DOHH2 (cell line): Measurements from ENCODE around the gene ISLR2.
"Not testable (repeated sequence)": the region's sequence is repeated elsewhere in the genome, so short reads cannot be mapped to it uniquely, and the experiment has no call there.

Experiments
- H3F3A ChIP-seq: fragments of 200-600 bp; sonication (generic), shearing (Covaris generic); 2 replicates; pipeline ENCODE4 v1.6.0; 2016; ENCODE audit warnings: antibody characterized with exemption, mild to moderate bottlenecking; ENCODE audit not compliant: control insufficient read depth, insufficient read depth
- H3K27ac ChIP-seq: fragments of 200-600 bp; sonication (generic); 2 replicates; pipeline ENCODE4 v1.5.1; 2014; ENCODE audit warnings: low read depth, mild to moderate bottlenecking, low read length, moderate library complexity
- H3K27me3 ChIP-seq: fragments of 200-600 bp; sonication (generic); 2 replicates; pipeline ENCODE4 v1.6.1; 2014; ENCODE audit warnings: mild to moderate bottlenecking, low read length, mixed read lengths; ENCODE audit not compliant: control insufficient read depth
- H3K36me3 ChIP-seq: fragments of 200-600 bp; sonication (generic); 2 replicates; pipeline ENCODE4 v1.6.1; 2014; ENCODE audit warnings: mild to moderate bottlenecking, low read length, moderate library complexity, mixed read lengths; ENCODE audit not compliant: control insufficient read depth
- H3K4me1 ChIP-seq: fragments of 200-600 bp; sonication (generic); 2 replicates; pipeline ENCODE4 v1.6.1; 2014; ENCODE audit warnings: mild to moderate bottlenecking, low read length, mixed read lengths; ENCODE audit not compliant: control insufficient read depth
- H3K4me2 ChIP-seq: fragments of 200-600 bp; sonication (generic); 2 replicates; pipeline ENCODE4 v1.6.0; 2014; ENCODE audit warnings: mild to moderate bottlenecking, low read length, moderate library complexity
- H3K4me3 ChIP-seq: fragments of 200-600 bp; sonication (generic); 2 replicates; pipeline ENCODE4 v1.5.1; 2014; ENCODE audit warnings: mild to moderate bottlenecking, low read length, mixed read lengths
- H3K79me2 ChIP-seq: fragments of 200-600 bp; sonication (generic); 2 replicates; pipeline ENCODE4 v1.6.1; 2014; ENCODE audit warnings: mild to moderate bottlenecking, low read length, mixed read lengths; ENCODE audit not compliant: control insufficient read depth
- H3K9me2 ChIP-seq: fragments of 200-600 bp; sonication (generic); replicated peaks from 2 replicates; pipeline ENCODE4 v1.6.1; 2014; ENCODE audit warnings: mild to moderate bottlenecking, low read length, mixed read lengths; ENCODE audit not compliant: control insufficient read depth
- H3K9me3 ChIP-seq: fragments of 200-600 bp; sonication (generic); 2 replicates; pipeline ENCODE4 v1.6.1; 2014; ENCODE audit warnings: antibody characterized with exemption, low read length, mixed read lengths; ENCODE audit not compliant: control insufficient read depth, insufficient read depth
- H4K20me1 ChIP-seq: fragments of 200-600 bp; sonication (generic); 2 replicates; pipeline ENCODE4 v1.6.0; 2014; ENCODE audit warnings: low read depth, mild to moderate bottlenecking, antibody characterized with exemption, low read length, moderate library complexity; ENCODE audit not compliant: control insufficient read depth, insufficient read depth
- CTCF ChIP-seq: fragments of 200-600 bp; sonication (generic); IDR thresholded peaks from one replicate; pipeline ENCODE4 v1.5.1; 2014; ENCODE audit warnings: antibody characterized with exemption, mild to moderate bottlenecking, low read depth, low read length; ENCODE audit not compliant: poor library complexity, severe bottlenecking
- EZH2phosphoT487 ChIP-seq: fragments of 200-600 bp; sonication (generic); IDR thresholded peaks from 2 replicates; pipeline ENCODE4 v1.6.1; 2017; ENCODE audit warnings: borderline replicate concordance, mild to moderate bottlenecking, antibody characterized with exemption, low read length, moderate library complexity, mixed read lengths

The ISLR2 gene

GRCh38 chr15:74159773-74160172, 29.4 kb downstream of the ISLR2 start:
- Histone ChIP-seq H3F3A (no peaks in the 10 kb centered on the region), H3K4me2 (no peak overlapping the region), H3K27ac (no peak overlapping the region), H3K79me2 (no peaks in the 10 kb centered on the region), H3K27me3 (peaks cover 21% of the 10 kb centered on the region), H3K9me3 (no peaks in the 10 kb centered on the region), H4K20me1 (no peaks in the 10 kb centered on the region), H3K9me2 (no peaks in the 10 kb centered on the region), H3K36me3 (no peaks in the 10 kb centered on the region), H3K4me3 (no peak overlapping the region), H3K4me1 (no peaks in the 10 kb centered on the region)
- no peak for TF ChIP-seq EZH2phosphoT487
- no peak for TF ChIP-seq CTCF

GRCh38 chr15:74160390-74160789, 30.0 kb downstream of the ISLR2 start:
- H3K4me2 ChIP-seq, H3K4me3 ChIP-seq, H3F3A ChIP-seq, H3K9me3 ChIP-seq, H4K20me1 ChIP-seq, H3K36me3 ChIP-seq, H3K79me2 ChIP-seq, H3K27ac ChIP-seq, H3K9me2 ChIP-seq, H3K4me1 ChIP-seq: not testable (repeated sequence)
- peaks cover 21% of the 10 kb centered on the region for H3K27me3 ChIP-seq

- not testable (repeated sequence) for H3K27ac ChIP-seq, H4K20me1 ChIP-seq, H3K36me3 ChIP-seq, H3K79me2 ChIP-seq, H3K9me2 ChIP-seq, H3K4me1 ChIP-seq, H3K4me2 ChIP-seq, H3K9me3 ChIP-seq, H3F3A ChIP-seq, H3K4me3 ChIP-seq
- peaks cover 24% of the 10 kb centered on the region for H3K27me3 ChIP-seq
These were observed 31.8 kb downstream of the ISLR2 start for GRCh38 chr15:74162195-74162536.

- Histone ChIP-seq H3K79me2 (no peaks in the 10 kb centered on the region), H3K27me3 (peaks cover 5% of the 10 kb centered on the region; the same call in 1 of the 2 replicates), H3K4me2 (no peak overlapping the region), H3K9me2 (no peaks in the 10 kb centered on the region), H3K9me3 (no peaks in the 10 kb centered on the region), H3K27ac (no peak overlapping the region), H4K20me1 (no peaks in the 10 kb centered on the region), H3K36me3 (no peaks in the 10 kb centered on the region), H3K4me3 (no peak overlapping the region), H3K4me1 (no peaks in the 10 kb centered on the region), H3F3A (no peaks in the 10 kb centered on the region)
- TF ChIP-seq EZH2phosphoT487 (no peak), CTCF (no peak)
These were observed 35.1 kb downstream of the ISLR2 start for GRCh38 chr15:74165461-74165860.
